Measurements from ENCODE around the gene MED1. TPM values are rescaled to one million over a fixed set of nuclear protein-coding genes. Genes with fewer than 3 reads are reported as not detected.
"Not testable (repeated sequence)": the region's sequence is repeated elsewhere in the genome, so short reads cannot be mapped to it uniquely, and the experiment has no call there.

MED1 gene
- 10 to 100 TPM; 52.4 to 56.1 TPM for total RNA-seq

DNA sequence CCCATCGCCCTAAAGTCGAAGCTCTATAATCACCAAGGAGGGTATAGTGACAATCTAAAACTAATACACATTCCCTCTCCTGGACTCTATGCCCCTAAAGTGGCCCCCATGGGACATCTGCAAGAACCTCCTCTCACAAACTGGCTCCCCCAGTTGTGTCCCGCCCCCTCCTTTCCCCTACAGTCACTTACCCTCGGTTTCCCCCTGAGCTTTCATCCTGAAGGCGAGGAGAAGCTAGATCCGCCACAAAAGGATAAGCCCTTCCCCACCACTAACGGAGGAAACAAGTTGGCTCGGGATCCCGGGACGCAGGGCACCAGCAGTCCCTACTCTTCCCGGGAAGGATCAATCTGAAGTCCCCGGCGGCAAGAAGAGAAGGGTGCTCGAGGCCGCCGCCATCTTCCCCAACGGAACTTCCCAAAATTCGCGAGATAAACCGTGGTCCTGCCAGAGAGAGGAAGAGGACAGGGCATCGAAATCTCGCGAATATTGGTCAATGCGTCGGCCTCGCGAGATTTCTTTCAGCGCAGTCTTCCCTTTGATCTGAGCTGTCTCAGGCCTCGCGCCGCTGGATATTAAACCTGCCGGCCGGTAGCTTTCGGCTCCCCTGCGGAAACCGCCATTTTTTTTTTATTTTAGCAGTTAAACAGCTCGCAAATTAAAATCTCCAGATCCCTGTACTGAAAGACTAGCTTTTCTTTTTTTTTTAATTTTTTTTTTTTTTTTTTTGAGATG lies at the start of gene MED1:
Gene MED1 (minus strand): TSS at position 417 of the 735 bp plus-strand sequence. CDS start 201 bp downstream, at position 216.
- Mint-ChIP-seq H3K27me3 (ENCODE audit: low read depth) (no peaks in the 10 kb centered on the region), H3K4me3 (peak within 1 kb of the TSS; percentile 95), H3K27ac (peak within 1 kb of the TSS; percentile 95), H3K9me3 (no peaks in the 10 kb centered on the region), H3K4me1 (ENCODE audit: low read depth) (peaks cover 42% of the 10 kb centered on the region), H3K36me3 (ENCODE audit: low read depth) (peaks cover 15% of the 10 kb centered on the region)
- CTCF ChIA-PET: interaction anchor here (0.6 to 1.6 kb wide), 4 partner anchors 9 to 472 kb away, joined by 3 to 6 read pairs (median 4); no protein-coding TSS in a partner anchor
- DNase-seq: peak; percentile 96
- intact Hi-C loops (cut with micrococcal nuclease): loop anchor here (1.0 kb wide), 2 partner anchors 10 to 47 kb away; partner anchors contain the start of gene CDK12

DNA sequence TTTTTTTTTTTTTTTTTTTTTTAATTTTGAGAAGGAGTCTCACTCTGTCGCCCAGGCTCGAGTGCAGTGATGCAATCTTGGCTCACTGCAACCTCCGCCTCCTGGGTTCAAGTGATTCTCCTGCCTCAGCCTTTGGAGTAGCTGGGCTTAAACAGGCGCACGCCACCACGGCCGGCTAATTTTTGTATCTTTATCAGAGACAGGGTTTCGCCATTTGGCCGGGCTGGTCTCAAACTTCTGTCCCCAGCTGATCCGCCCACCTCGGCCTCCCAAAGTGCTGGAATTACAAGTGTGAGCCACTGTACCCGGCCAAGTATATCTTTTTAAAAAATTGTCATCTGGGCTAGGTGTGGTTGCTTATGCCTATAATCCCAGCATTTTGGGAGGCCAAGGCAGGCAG lies 45.9 kb upstream of the MED1 start:
- H3K36me3 Mint-ChIP-seq (ENCODE audit: low read depth): peaks cover 20% of the 10 kb centered on the region
- CTCF ChIA-PET; H3K9me3 Mint-ChIP-seq; H3K27me3 Mint-ChIP-seq (ENCODE audit: low read depth); H3K27ac Mint-ChIP-seq; intact Hi-C loops (cut with micrococcal nuclease); H3K4me1 Mint-ChIP-seq (ENCODE audit: low read depth); DNase-seq; H3K4me3 Mint-ChIP-seq: not testable (repeated sequence)

GRCh38 chr17:39487946-39488345 lies 36.9 kb upstream of the MED1 start:
- Mint-ChIP-seq H3K27me3 (ENCODE audit: low read depth) (no peaks in the 10 kb centered on the region), H3K4me1 (ENCODE audit: low read depth) (peaks cover 7% of the 10 kb centered on the region), H3K4me3 (no peak overlapping the region), H3K27ac (no peak overlapping the region), H3K9me3 (no peaks in the 10 kb centered on the region), H3K36me3 (ENCODE audit: low read depth) (peaks cover 4% of the 10 kb centered on the region)
- DNase-seq: no peak
- CTCF ChIA-PET: interaction anchor here (0.7 to 1.2 kb wide), 2 partner anchors 12 to 134 kb away, joined by 3 to 5 read pairs; no protein-coding TSS in a partner anchor
- intact Hi-C loops (cut with micrococcal nuclease): no loop called here

DNA sequence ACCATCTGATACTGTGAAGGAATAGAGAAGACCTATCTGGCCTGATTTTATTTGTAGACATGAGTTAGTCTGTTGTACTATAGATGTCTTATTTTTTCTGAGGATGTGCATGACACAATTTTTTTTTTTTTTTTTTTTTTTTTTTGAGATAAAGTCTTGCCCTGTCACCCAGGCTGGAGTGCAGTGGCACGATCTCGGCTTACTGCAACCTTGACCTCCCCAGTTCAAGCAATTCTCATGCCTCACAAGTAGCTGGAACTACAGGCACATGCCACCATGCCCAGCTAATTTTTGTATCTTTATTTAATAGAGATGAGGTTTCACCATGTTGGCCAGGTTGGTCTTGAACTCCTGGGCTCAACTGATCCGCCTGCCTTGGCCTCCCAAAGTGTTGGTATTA lies 36.4 kb upstream of the MED1 start:
- H3K27ac Mint-ChIP-seq; intact Hi-C loops (cut with micrococcal nuclease); H3K4me1 Mint-ChIP-seq (ENCODE audit: low read depth): not testable (repeated sequence)

DNA sequence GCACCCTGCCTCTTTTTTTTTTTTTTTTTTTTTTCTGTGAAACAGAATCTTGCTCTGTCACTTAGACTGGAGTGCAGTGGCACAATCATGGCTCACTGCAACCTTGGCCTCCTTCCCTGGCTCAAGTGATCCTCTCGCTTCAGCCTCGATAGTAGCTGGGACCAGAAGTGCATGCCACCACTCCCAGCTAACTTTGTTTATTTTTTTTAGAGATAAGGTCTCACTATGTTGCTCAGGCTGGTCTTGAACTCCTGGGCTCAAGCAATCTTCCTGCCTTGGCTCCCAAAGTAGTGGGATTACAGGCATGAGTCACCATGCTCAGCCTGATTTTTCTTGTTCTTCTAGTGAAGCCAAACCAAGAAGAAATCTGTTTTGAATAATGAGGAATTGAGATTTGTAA lies 35.2 kb upstream of the MED1 start:
- CTCF ChIA-PET: interaction anchor here (0.7 kb wide), 1 partner anchor 58 kb away, joined by 5 read pairs; no protein-coding TSS in a partner anchor
- intact Hi-C loops (cut with micrococcal nuclease): no loop called here
- peaks cover 6% of the 10 kb centered on the region for H3K36me3 Mint-ChIP-seq (ENCODE audit: low read depth)
- H3K4me3 Mint-ChIP-seq: no peak overlapping the region
- peaks cover 7% of the 10 kb centered on the region for H3K4me1 Mint-ChIP-seq (ENCODE audit: low read depth)
- H3K9me3 Mint-ChIP-seq: no peaks in the 10 kb centered on the region
- no peak for DNase-seq
- no peaks in the 10 kb centered on the region for H3K27me3 Mint-ChIP-seq (ENCODE audit: low read depth)
- H3K27ac Mint-ChIP-seq: no peak overlapping the region

More for the DNA sequence above, 36.4 kb upstream of the MED1 start:
- CTCF ChIA-PET: interaction anchor here (1.2 kb wide), 1 partner anchor 134 kb away, joined by 3 read pairs; no protein-coding TSS in a partner anchor
- not testable (repeated sequence) for H3K4me3 Mint-ChIP-seq; H3K9me3 Mint-ChIP-seq; DNase-seq; H3K27me3 Mint-ChIP-seq (ENCODE audit: low read depth); H3K36me3 Mint-ChIP-seq (ENCODE audit: low read depth)

DNA sequence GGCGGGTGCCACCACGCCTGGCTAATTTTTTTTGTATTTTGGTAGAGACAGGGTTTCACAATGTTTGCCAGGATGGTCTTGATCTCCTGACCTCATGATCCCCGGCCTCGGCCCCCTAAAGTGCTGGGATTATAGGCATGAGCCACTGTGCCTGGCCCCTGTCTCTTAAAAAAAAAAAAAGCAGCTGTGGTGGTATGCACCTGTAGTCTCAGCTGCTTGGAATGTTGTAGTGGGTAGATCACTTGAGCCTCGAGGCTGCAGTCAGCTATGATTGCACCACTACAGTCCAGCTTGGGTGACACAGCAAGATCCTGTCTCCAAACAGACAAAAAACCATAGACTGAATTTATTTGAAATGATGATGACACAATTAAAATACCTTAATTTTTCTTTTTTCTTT lies 34.5 kb upstream of the MED1 start:
- Mint-ChIP-seq H3K27me3 (ENCODE audit: low read depth) (no peaks in the 10 kb centered on the region), H3K36me3 (ENCODE audit: low read depth) (peaks cover 8% of the 10 kb centered on the region), H3K9me3 (no peaks in the 10 kb centered on the region), H3K4me3 (no peak overlapping the region), H3K27ac (no peak overlapping the region), H3K4me1 (ENCODE audit: low read depth) (peaks cover 7% of the 10 kb centered on the region)
- intact Hi-C loops (cut with micrococcal nuclease): no loop called here
- CTCF ChIA-PET: interaction anchor here (0.6 to 0.7 kb wide), 2 partner anchors 34 to 525 kb away, joined by 3 to 6 read pairs; partner anchors contain the start of gene MED1
- no peak for DNase-seq

DNA sequence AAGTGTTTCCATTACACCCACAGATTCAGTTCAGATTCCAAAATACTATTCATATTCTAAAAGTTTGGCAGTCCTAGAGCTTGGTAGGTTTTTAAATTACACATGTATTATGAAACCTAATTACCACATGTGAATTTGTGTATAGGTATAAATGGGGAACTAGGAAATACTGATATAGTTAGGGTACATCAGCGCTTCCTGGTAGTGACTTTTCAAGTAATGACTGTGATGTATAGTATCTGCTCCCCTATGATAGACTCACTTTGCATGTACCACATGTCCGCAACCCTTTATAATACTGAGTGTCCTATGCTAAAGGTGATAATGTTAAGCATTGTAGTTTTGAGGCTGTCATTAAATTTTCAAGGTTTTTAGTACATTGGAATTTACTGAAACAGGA lies 33.1 kb upstream of the MED1 start:
- DNase-seq: no peak
- Mint-ChIP-seq H3K27me3 (ENCODE audit: low read depth) (no peaks in the 10 kb centered on the region), H3K9me3 (no peaks in the 10 kb centered on the region), H3K4me1 (ENCODE audit: low read depth) (peaks cover 7% of the 10 kb centered on the region), H3K4me3 (no peak overlapping the region), H3K27ac (no peak overlapping the region), H3K36me3 (ENCODE audit: low read depth) (peaks cover 11% of the 10 kb centered on the region)
- CTCF ChIA-PET: no interaction called here
- intact Hi-C loops (cut with micrococcal nuclease): no loop called here

- Mint-ChIP-seq H3K4me3 (no peak overlapping the region), H3K27ac (no peak overlapping the region), H3K9me3 (no peaks in the 10 kb centered on the region), H3K36me3 (ENCODE audit: low read depth) (peaks cover 13% of the 10 kb centered on the region), H3K4me1 (ENCODE audit: low read depth) (peaks cover 7% of the 10 kb centered on the region), H3K27me3 (ENCODE audit: low read depth) (no peaks in the 10 kb centered on the region)
- DNase-seq: no peak
- CTCF ChIA-PET: no interaction called here
- intact Hi-C loops (cut with micrococcal nuclease): no loop called here
Observed at GRCh38 chr17:39483506-39483905, 32.4 kb upstream of the MED1 start.

GRCh38 chr17:39479631-39480030 lies 28.6 kb upstream of the MED1 start:
- intact Hi-C loops (cut with micrococcal nuclease); H3K4me1 Mint-ChIP-seq (ENCODE audit: low read depth); H3K9me3 Mint-ChIP-seq; H3K27me3 Mint-ChIP-seq (ENCODE audit: low read depth); H3K27ac Mint-ChIP-seq; H3K4me3 Mint-ChIP-seq; DNase-seq: not testable (repeated sequence)
- H3K36me3 Mint-ChIP-seq (ENCODE audit: low read depth): peaks cover 11% of the 10 kb centered on the region
- CTCF ChIA-PET: interaction anchor here (0.6 kb wide), 1 partner anchor 23 kb away, joined by 3 read pairs; no protein-coding TSS in a partner anchor

GRCh38 chr17:39473310-39473709 lies 22.2 kb upstream of the MED1 start:
- H3K27me3 Mint-ChIP-seq (ENCODE audit: low read depth): no peaks in the 10 kb centered on the region
- H3K36me3 Mint-ChIP-seq (ENCODE audit: low read depth): peaks cover 14% of the 10 kb centered on the region
- no peak for DNase-seq
- H3K27ac Mint-ChIP-seq: no peak overlapping the region
- H3K4me1 Mint-ChIP-seq (ENCODE audit: low read depth): peaks cover 7% of the 10 kb centered on the region
- CTCF ChIA-PET: interaction anchor here (0.6 to 0.7 kb wide), 2 partner anchors 8 to 26 kb away, joined by 3 read pairs; no protein-coding TSS in a partner anchor
- intact Hi-C loops (cut with micrococcal nuclease): no loop called here
- H3K4me3 Mint-ChIP-seq: no peak overlapping the region
- no peaks in the 10 kb centered on the region for H3K9me3 Mint-ChIP-seq

DNA sequence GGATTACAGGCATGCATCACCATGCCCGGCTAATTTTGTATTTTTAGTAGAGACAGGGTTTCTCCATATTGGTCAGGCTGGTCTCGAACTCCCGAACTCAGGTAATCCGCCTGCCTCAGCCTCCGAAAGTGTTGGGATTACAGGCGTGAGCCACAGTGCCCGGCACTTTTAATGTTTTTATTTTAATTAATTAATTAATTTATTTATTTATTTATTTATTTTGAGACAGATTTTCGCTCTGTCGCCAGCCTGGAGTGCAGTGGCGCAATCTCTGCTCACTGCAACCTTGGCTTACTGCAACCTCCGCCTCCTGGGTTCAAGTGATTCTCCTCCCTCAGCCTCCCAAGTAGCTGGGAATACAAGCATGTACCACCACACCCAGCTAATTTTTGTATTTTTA lies 17.5 kb upstream of the MED1 start:
- CTCF ChIA-PET; DNase-seq; H3K4me3 Mint-ChIP-seq; H3K27ac Mint-ChIP-seq; H3K9me3 Mint-ChIP-seq; H3K27me3 Mint-ChIP-seq (ENCODE audit: low read depth); intact Hi-C loops (cut with micrococcal nuclease): not testable (repeated sequence)
- peaks cover 44% of the 10 kb centered on the region for H3K4me1 Mint-ChIP-seq (ENCODE audit: low read depth)
- H3K36me3 Mint-ChIP-seq (ENCODE audit: low read depth): peaks cover 27% of the 10 kb centered on the region

DNA sequence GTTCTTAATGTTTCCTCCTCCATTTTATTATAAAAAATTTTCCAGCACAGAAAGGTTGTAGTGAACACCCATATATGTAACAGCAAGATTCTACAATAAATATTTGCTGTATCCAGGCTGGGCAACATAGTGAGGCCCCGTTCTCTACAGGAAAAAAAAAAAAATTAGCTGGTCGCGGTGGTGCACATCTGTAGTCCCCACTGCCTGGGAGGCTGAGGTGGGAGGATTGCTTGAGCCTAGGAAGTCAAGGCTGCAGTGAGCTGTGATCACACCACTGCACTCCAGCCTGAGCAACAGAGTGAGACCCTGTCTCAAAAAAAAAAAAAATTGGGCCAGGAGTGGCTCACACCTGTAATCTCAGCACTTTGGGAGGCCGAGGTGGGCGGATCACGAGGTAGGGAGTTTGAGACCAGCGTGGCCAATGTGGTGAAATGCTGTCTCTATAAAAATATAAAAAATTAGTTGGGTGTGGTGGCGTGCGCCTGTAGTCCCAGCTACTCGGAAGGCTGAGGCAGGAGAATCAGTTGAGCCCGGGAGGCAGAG lies 13.6 kb upstream of the MED1 start:
- peak overlapping the region; percentile 82 for H3K4me3 Mint-ChIP-seq
- DNase-seq; H3K27ac Mint-ChIP-seq; H3K27me3 Mint-ChIP-seq (ENCODE audit: low read depth); H3K9me3 Mint-ChIP-seq: not testable (repeated sequence)
- H3K4me1 Mint-ChIP-seq (ENCODE audit: low read depth): peaks cover 43% of the 10 kb centered on the region
- CTCF ChIA-PET: interaction anchor here (0.6 kb wide), 2 partner anchors 8 to 495 kb away, joined by 3 read pairs; no protein-coding TSS in a partner anchor
- intact Hi-C loops (cut with micrococcal nuclease): loop anchor here (5.0 kb wide), 1 partner anchor 288 kb away; no protein-coding TSS in a partner anchor
- H3K36me3 Mint-ChIP-seq (ENCODE audit: low read depth): peaks cover 26% of the 10 kb centered on the region
